Heart left ventricle (tissue), 16 donors: ENCODE measurements around the gene CTPS1. TPM values are rescaled to one million over a fixed set of nuclear protein-coding genes. Genes with fewer than 3 reads are reported as not detected.

ENCODE experiments used
- ATAC-seq, 4 donors: fragments of 200-7000 bp; cut with Tn5 transposase; one replicate each; pipeline ENCODE4 v1.9.1; 2020 to 2022; ENCODE audit warnings: moderate library complexity in 4 of 4, mild to moderate bottlenecking in 3 of 4, moderate number of reproducible peaks in 1 of 4
- DNase-seq, 5 donors: peaks; one replicate each; pipeline ENCODE4 v3.0.0-alpha.2; 2020
- H3K27ac ChIP-seq, 12 donors: fragments of 200-600 bp; sonication (generic) in 4 of 12; one replicate each; pipeline versions ENCODE4 v1.5.0 to v1.8.0; 2016 to 2022; ENCODE audit warnings: mild to moderate bottlenecking in 2 of 12
- H3K27me3 ChIP-seq, 9 donors: fragments of 200-600 bp; sonication (generic) in 2 of 9; one replicate each; pipeline versions ENCODE4 v1.5.1 to v1.8.0; 2016 to 2022; ENCODE audit warnings: mild to moderate bottlenecking in 3 of 9
- H3K36me3 ChIP-seq, 9 donors: fragments of 200-600 bp; sonication (generic) in 2 of 9; one replicate each; pipeline versions ENCODE4 v1.5.0 to v1.8.0; 2018 to 2022; ENCODE audit warnings: mild to moderate bottlenecking in 2 of 9
- H3K4me1 ChIP-seq, 12 donors: fragments of 200-600 bp; sonication (generic) in 4 of 12; one replicate each; pipeline versions ENCODE4 v1.5.0 to v1.8.0; 2016 to 2022; ENCODE audit warnings: mild to moderate bottlenecking in 3 of 12
- H3K4me3 ChIP-seq, 12 donors: fragments of 200-600 bp; sonication (generic) in 4 of 12; one replicate each; pipeline versions ENCODE4 v1.5.0 to v1.8.0; 2017 to 2022; ENCODE audit warnings: mild to moderate bottlenecking in 9 of 12, moderate library complexity in 4 of 12
- H3K9me3 ChIP-seq, 12 donors: fragments of 200-600 bp; sonication (generic) in 4 of 12; one replicate each; pipeline versions ENCODE4 v1.5.0 to v1.8.0; 2016 to 2022; ENCODE audit warnings: mild to moderate bottlenecking in 1 of 12
- CTCF ChIP-seq, 12 donors: fragments of 200-600 bp; sonication (generic) in 4 of 12; IDR thresholded peaks; one replicate each; pipeline versions ENCODE4 v1.5.0 to v1.8.0; 2018 to 2022; ENCODE audit warnings: antibody characterized with exemption in 12 of 12, mild to moderate bottlenecking in 5 of 12
- POLR2A ChIP-seq, 2 donors: fragments of 450-650 bp; IDR thresholded peaks; one replicate each; pipeline ENCODE4 v1.6.1; 2017; ENCODE audit warnings: antibody characterized with exemption in 2 of 2, mild to moderate bottlenecking in 2 of 2, moderate library complexity in 2 of 2
- WGBS, 4 donors: extraction: QIAGEN DNeasy Blood & Tissue Kit in 2 of 4; methylation state at CpG; one replicate each; pipeline versions ENCODE4 v1.1.5 to v1.1.7; 2013 to 2018; 5-methylcytosine and 5-hydroxymethylcytosine counted together
- intact Hi-C, 10 donors: fragments of 100-400 bp; cut with DNase I; formaldehyde crosslinking; loops; one replicate each; pipeline versions ENCODE4 v1.11.1 to v1.14.2; 2022
- polyA plus RNA-seq, 2 donors: library from polyadenylated mRNA; stranded (reverse); fragments of 200-250 nt; gene quantifications; one replicate each; pipeline ENCODE4 v1.2.3, GENCODE V29; 2013
- total RNA-seq, 9 donors: library from RNA; depleted of rRNA in 2 of 9; stranded (reverse); fragments of >200 nt in 2 of 9; fragmentation: NEBNext Ultra II Directional in 3 of 9; extraction: Animal tissue kit (Norgen Biotek cat#: 25700) in 3 of 9; gene quantifications; one replicate each; pipeline versions ENCODE4 v1.1.0 to v1.2.4, GENCODE V29; 2016 to 2023
- donor health status: ischemic (EF 13 %, LVEDD 7.1; RV severe dilation, severe dysfunction).
- donor health status: healthy with polysubstance abuse.
- donor health status: DM: no; HTN: yes; CAD: no.
- donor health status: DM: no; HTN: no; CAD: no.
- donor health status: ischemic (EF 25% LVEDD 6.9; RV normal size, moderate dysfunction).
- donor health status: ischemic (EF 25% LVEDD 5.7; RV mildly dilated, moderate dysfunction).
- donor health status: healthy.
- donor health status: DM: yes; HTN: yes; CAD: no.
- donor health status: ischemic (EF 35%, LVEDD 5.7; RV mildly dilated, moderate dysfunction).
- donor health status: nonischemic (EF 11% LVEDD 7.7; RV severe dilation, severe dysfunction).
- donor health status: DM: yes; HTN: yes; CAD: no.
- donor health status: PGD.
- donor health status: ischemic (EF 29% LVEDD 5.4; RV normal size, mild dysfunction).
- donor health status: nonischemic (EF 23%, LVEDD 6.1; RV moderate dilation, normal function).

Gene CTPS1
- total and polyA plus RNA-seq, 11 donors = 3.7 to 22.5 (median 7.4) TPM

- Histone ChIP-seq H3K27me3 (no peaks in the 10 kb centered on the region), H3K27ac (peak overlapping the region in 1 of 12 donors; percentile 96), H3K4me3 (no peak overlapping the region), H3K9me3 (no peaks in the 10 kb centered on the region), H3K4me1 (peaks cover 0 to 39% (median 21%) of the 10 kb centered on the region in 12 donors), H3K36me3 (peaks cover 0 to 51% (median 35%) of the 10 kb centered on the region in 9 donors)
- TF ChIP-seq CTCF (IDR thresholded peaks at IDR 0.05) (no peak), POLR2A (IDR thresholded peaks at IDR 0.05) (no peak)
- 83 to 91% (median 90%) methylated on average over 1 of the region's 1 CpG for WGBS, 4 donors
- no peak for DNase-seq
- intact Hi-C loops = no loop called here
- no peak for ATAC-seq
Observed at GRCh38 chr1:40983286-40983685, 3.8 kb downstream of the CTPS1 start.

GRCh38 chr1:40984066-40984465 lies 4.6 kb downstream of the CTPS1 start:
- no peak overlapping the region for H3K4me3 ChIP-seq
- peak overlapping the region in 1 of 12 donors; percentile 33 for H3K27ac ChIP-seq
- no peak for DNase-seq
- H3K9me3 ChIP-seq = no peaks in the 10 kb centered on the region
- H3K36me3 ChIP-seq = peaks cover 0 to 59% (median 43%) of the 10 kb centered on the region in 9 donors
- peaks cover 0 to 36% (median 18%) of the 10 kb centered on the region in 12 donors for H3K4me1 ChIP-seq
- TF ChIP-seq POLR2A (IDR thresholded peaks at IDR 0.05) = no peak
- TF ChIP-seq CTCF (IDR thresholded peaks at IDR 0.05) = no peak
- intact Hi-C loops = no loop called here
- ATAC-seq = no peak
- 96 to 99% (median 98%) methylated on average over 2 of the region's 2 CpGs for WGBS, 4 donors
- H3K27me3 ChIP-seq = no peaks in the 10 kb centered on the region

GRCh38 chr1:40984531-40984930 lies 5.0 kb downstream of the CTPS1 start:
- WGBS, 4 donors = 96 to 98% (median 98%) methylated on average over 4 of the region's 4 CpGs
- intact Hi-C loops = no loop called here
- TF ChIP-seq POLR2A (IDR thresholded peaks at IDR 0.05) = no peak
- TF ChIP-seq CTCF (IDR thresholded peaks at IDR 0.05) = no peak
- Histone ChIP-seq H3K36me3 (peaks cover 0 to 63% (median 48%) of the 10 kb centered on the region in 9 donors), H3K4me3 (no peak overlapping the region), H3K27me3 (no peaks in the 10 kb centered on the region), H3K27ac (peak overlapping the region in 1 of 12 donors; percentile 21), H3K4me1 (peaks cover 0 to 33% (median 16%) of the 10 kb centered on the region in 12 donors), H3K9me3 (no peaks in the 10 kb centered on the region)
- no peak for DNase-seq
- ATAC-seq = no peak

DNA sequence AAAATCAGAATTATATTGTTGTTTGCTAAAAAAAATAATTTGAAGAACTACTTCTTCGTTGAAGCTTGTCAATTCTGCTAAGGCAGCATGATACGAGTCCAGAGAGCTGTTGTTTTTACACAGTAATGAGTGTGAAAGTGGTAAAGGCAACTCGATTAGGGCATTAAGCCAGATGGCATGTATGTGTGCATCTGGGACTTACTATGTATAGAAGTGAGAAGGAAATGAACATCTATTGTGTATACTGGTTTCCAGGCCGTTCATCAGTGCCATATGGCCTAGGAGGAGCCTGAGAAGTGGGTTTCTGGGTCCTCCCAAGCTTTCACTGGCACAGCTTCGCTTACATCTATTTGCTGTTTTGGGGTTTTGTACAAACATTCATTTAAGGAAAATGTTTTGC lies 5.7 kb downstream of the CTPS1 start:
- Histone ChIP-seq H3K27me3 (no peaks in the 10 kb centered on the region), H3K4me3 (no peak overlapping the region), H3K4me1 (peaks cover 0 to 32% (median 16%) of the 10 kb centered on the region in 12 donors), H3K9me3 (no peaks in the 10 kb centered on the region), H3K27ac (peak overlapping the region in 1 of 12 donors; percentile 21), H3K36me3 (peaks cover 0 to 70% (median 54%) of the 10 kb centered on the region in 9 donors)
- no peak for DNase-seq
- intact Hi-C loops = no loop called here
- 76 to 83% (median 81%) methylated on average over 5 of the region's 5 CpGs for WGBS, 4 donors
- no peak for TF ChIP-seq CTCF (IDR thresholded peaks at IDR 0.05)
- TF ChIP-seq POLR2A (IDR thresholded peaks at IDR 0.05) = no peak
- ATAC-seq = no peak
